Stimulated activated CD4-positive, alpha-beta T cell treated with anti-CD3 and anti-CD28 coated beads, Interleukin-12 subunit alpha, Interleukin-12 subunit beta, amount 100 ng/mL, for 4 hours (primary cell): ENCODE data around the gene GPR34.
"Not testable (repeated sequence)": the region's sequence is repeated elsewhere in the genome, so short reads cannot be mapped to it uniquely, and the experiment has no call there.

Source experiments
- DNase-seq: peaks from one replicate; pipeline ENCODE4 v3.0.0-alpha.2; 2020

GPR34 gene

GRCh38 chrX:41695426-41695825 is 6.7 kb downstream of the GPR34 start:
- DNase-seq, result no peak

DNA sequence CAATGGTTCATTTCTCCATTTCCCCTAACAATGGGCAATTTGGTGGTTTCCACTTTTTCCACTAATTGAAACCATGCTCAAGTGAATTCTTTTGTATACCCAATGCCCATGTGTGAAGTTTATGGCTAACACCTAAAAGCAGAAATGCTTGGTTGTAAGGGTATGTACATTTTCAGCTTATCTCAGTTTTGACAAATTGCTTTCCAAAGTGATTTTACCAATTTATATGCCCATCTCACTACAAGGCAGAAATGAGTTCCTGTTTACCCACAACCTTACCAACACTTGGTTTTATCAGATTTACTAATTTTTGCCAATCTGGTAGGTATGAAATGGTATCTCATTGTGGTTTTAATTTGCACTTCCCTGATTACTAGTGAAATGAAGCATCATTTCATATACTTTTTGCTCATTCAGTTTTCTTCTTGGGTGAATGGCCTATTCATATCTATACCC is 14.8 kb downstream of the GPR34 start:
- no peak for DNase-seq

DNA sequence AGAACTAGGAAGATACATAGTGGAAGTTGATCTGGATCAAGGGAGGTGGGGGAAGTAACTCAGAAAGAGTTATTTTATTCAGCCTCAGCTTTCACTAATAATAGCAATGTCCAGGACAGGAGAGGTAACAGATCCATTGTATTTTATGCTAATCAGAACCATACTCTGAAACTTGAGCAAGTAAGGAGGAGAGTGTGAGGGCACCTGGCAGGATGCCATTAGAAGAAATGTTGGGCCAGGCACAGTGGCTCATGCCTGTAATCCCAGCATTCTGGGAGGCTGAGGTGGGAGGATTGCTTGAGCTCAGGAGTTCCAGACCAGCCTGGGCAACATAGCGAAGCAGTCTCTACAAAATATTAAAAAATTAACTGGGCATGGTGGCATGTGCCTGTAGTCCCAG is 16.3 kb downstream of the GPR34 start:
- DNase-seq, result no peak

DNA sequence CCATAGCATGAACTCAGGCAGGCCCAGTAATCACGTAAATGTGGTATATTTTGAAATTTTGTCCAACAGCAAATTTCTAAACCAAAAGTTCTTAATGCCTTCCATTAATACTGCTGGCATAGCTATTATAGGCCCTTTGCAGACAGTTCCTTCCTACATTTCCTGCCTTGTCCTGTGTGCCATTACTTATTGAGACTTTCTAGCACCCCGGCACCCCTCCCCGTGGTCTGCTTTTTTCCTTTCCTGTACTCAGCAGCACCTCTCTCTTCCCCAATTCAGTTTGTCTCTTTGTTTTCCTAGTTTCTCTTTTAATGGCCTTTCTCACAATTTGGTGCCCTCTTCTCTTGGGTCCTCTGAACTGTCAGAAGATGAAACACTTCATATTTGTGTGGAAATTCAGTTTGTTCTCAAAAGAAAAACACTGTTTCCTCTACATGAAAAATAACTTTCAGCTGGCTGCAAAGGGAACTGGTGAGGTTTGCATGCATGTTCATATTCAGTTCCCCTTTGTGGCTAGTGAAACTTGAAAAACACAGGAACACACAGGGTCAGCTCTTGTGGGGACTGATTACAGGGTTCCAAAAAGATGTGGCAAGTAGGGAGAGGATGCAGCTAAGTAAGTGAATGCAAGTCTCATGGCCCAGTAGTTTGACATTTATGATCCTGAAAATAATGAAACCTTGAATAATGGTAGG is 17.1 kb downstream of the GPR34 start:
- no peak for DNase-seq

- DNase-seq, result no peak
Measured at GRCh38 chrX:41707218-41707617, 18.4 kb downstream of the GPR34 start.

GRCh38 chrX:41708486-41708885 is 19.7 kb downstream of the GPR34 start:
- DNase-seq, result no peak

DNA sequence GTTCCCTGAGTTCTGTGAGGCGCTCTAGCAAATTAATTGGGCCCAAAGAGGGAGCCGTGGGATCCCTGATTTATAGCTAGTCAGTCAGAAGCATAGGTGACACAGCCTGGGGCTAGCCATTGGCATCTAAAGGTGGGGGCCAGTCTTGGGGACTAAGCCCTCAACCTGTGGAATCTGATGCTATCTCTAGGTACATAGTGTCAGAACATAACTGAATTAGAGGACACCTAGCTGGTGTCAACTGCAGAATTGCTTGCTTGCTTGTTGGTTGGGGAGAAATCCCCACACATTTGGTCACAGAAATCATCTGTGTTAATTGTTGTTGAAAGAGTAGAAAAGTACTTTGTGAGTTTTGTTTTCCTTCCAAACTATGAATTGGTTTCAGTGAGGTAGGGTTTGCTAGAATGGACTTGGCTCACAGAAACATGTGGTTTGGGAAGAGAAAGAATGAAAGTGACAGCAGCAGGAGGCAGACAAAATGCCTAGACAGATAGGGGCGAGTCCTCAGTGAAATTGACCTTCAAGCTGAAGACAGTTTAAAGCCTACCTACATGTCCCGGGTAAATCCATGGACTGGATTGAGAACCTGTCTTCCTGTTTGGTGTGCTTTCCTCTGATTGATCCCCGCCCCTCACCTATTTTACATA is 22.4 kb downstream of the GPR34 start:
- no peak for DNase-seq

DNA sequence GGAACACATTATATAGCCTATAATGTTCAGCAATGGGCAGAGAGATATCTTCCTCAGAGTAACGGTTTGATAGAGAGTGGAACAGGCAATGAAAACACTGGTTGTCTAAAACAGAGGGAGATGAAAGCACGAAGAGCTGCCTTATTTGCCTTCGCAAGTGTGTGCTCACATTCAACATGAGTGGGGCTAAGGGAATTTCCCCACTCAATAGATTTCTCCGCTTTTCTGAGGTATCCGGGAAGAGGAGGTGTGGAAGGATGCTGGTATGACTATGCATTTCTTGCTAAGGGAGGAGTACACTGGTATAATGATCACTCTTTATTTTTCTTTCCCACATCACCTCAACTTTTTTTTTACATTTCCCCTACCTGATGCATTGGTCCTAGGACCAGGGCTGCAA is 27.4 kb downstream of the GPR34 start:
- no peak for DNase-seq

GRCh38 chrX:41716767-41717473 is 28.1 kb downstream of the GPR34 start:
- no peak for DNase-seq

DNA sequence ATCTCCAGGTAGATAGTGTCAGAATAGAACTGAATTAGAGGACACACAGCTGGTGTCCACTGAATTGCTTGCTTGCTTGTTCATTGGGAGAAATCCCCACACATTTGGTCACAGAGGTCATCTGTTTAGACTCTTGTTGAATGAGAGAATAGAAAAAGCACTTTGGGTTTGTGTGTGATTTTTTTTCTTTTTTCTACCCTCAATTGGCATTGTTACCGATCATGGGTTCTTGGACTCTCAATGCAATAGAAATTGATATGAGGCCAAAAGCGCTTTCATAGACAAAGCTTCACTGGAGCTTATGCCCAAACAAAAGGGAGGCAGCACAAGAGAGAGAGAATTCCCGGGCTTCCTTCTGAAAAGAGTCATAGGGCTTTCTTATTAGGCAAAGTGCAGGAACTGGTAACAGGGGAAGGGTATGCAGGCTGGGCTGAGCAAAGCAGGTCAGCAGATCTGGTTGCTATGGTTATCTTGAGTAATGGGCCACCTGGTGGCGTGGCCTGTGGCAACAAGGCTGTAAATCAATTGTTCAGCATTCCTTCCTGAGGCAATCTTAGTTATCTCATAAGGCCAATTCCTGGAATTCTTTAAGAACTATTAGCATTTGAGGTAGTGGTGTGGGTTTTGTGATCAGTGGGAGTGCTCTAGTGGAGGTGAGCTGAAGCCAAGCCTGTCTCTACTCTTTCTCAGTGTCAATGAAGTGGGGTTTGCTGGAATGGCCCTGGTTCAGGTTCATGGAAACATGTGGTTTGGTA is 29.9 kb downstream of the GPR34 start:
- DNase-seq, result no peak

DNA sequence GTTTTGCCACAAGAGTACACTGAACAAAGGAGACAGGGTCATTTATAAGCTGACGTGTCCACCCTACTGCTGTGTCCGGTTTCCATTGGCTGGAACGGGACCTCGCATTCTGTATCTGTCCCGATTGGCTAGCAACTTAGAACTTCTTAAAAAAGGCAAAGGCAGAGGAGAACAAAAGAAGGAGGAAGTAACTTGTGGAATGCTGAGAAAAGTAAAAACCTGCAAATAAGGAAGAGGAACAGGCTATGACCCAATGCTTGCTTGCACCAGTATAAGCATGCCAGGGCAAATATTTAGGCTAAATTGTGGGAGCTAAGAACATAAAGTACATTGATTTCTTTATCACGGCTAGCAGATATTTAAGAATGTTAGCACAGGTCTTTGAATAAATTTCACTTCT is 30.8 kb downstream of the GPR34 start:
- DNase-seq, result not testable (repeated sequence)

DNA sequence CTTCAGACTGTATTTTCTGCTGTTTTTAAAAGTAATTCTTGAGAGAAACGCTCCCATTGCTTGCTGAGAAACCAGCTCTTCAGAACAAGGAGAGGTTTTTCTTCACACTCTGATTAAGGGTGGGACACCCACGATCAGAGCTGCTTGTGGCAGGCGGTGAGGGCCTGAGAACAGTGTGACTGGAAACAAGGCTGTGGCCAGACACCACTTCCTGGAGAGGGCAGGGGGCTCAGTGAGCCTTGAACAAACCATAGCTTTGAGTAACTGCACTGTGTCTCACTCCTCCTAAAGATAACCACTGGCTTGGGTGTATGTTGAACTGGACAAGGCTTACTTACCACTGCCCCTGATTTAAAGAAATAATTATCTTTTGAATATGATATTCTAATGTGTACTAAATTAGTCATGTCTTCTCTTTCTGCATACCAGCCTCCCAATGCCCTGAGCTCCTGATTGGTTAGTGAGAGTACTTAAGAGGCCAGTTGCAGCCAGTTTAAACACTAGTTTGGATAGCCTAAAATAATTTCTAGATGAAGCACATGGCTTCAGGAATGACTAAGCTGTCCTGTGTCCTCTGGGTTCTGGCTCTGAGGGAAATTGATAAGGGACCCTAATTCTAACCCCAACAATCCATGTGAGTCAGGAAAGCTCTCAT is 31.5 kb downstream of the GPR34 start:
- DNase-seq, result no peak

DNA sequence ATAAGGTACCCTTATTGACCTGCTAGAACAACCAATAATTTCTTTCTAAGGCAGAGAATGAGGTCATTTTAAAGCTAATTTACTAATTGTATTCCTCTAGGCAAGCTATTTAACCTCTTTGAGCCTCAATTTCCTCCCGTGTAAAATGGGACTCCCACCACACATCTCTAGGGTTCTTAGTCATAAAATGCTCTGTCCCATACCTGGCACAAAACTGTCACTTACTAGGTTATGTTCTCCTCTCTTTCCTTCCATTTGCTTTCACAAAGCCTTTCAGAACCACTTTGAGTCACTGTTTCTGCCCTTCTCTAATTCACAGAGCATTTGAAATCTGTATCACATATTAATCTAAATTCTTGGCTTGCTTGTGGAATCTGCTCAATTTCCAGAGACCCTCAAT is 32.8 kb downstream of the GPR34 start:
- DNase-seq, result no peak

- DNase-seq, result no peak
Measured at GRCh38 chrX:41722214-41722613, 33.4 kb downstream of the GPR34 start.

- no peak for DNase-seq
Measured at GRCh38 chrX:41722816-41723618, 34.2 kb downstream of the GPR34 start.

DNA sequence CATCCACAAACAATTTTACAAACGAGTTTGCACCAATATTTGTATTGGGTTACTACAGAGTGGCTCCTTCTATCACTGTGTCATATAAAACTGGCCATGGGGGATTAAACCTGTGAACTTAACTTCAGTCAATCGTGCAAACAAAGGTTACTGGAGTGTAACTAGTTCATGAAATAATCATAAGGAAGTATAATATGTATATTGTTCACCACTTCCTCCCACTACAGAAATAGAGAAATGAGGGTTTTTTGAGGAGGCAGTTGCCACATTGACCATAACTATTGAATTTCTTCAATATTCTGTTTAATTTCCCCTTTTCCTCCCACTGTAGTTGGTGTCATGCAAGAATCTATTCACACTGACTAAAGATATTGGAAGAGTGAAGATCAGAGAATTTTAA is 35.1 kb downstream of the GPR34 start, which contains the start of gene GPR82:
GPR82 (plus strand) TSS at position 356 of the 400 bp plus-strand sequence. CDS start 2,846 bp downstream, outside the sequence.
- DNase-seq, result no peak

DNA sequence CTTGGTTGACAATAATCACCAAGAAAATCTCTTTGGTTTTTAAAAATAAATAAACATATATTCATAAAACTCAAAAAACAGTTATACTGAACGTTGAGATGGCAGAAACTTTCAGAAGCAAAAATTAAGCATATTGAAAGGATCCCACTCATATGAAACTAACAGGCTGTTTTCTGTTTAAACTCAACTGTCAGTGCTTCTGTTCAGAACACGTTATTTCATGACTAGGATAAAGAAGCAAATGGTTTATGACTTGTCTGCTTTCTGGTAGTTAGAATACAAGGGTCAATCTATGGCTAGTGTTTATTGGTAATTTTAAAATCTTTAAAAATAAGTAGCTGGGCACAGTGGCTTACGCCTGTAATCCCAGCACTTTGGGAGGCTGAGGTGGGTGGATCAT is 39.4 kb downstream of the GPR34 start:
- no peak for DNase-seq

GRCh38 chrX:41730081-41730480 is 41.3 kb downstream of the GPR34 start:
- DNase-seq, result no peak

DNA sequence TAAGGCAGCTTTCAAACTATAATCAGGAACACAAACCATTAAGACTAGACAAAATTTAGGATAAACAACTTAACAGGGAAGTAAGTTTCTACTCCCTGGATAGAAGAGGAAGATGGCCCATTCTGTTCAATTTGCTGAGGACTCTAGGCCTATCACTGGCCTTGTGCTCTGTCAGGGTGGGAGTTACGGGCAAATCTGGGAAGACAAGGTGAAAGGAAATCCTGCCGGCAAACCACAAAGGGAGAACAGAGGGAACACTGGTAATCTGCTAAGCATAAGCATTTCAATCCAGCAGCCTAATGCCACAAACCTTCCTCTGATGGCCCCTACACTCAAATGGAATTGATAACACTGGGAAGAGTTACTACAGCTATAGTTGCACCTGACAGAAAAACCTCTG is 43.5 kb downstream of the GPR34 start:
- DNase-seq, result no peak

DNA sequence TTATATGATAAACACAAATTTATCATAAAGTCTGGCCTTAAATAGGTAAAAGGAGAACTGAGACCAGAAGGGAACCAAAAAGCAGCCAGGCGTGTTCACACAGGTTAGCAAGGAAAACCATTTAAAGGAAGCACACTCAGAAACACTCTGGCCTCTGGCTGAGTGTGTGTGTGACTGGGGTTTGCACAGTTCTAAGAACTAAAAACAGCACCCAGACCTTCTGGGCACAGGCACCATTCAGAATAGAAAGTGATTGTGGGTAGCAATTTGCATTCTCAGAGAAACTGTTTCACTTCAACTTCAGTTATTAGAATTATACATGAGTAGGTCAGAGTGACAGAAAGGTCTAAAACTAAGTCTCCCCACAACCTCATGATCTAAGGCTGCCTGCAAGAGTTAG is 45.2 kb downstream of the GPR34 start:
- no peak for DNase-seq

- no peak for DNase-seq
Measured at GRCh38 chrX:41734530-41734929, 45.8 kb downstream of the GPR34 start.

GRCh38 chrX:41737065-41737464 is 48.3 kb downstream of the GPR34 start:
- no peak for DNase-seq
